KG1 (cell line): Measurements from ENCODE around the gene SLC22A14.
"Not testable (repeated sequence)": the region's sequence is repeated elsewhere in the genome, so short reads cannot be mapped to it uniquely, and the experiment has no call there.

Experiments used
- DNase-seq: peaks from one replicate; lab custom pipeline; 2025; lab: John Stamatoyannopoulos, UW

Gene SLC22A14

DNA sequence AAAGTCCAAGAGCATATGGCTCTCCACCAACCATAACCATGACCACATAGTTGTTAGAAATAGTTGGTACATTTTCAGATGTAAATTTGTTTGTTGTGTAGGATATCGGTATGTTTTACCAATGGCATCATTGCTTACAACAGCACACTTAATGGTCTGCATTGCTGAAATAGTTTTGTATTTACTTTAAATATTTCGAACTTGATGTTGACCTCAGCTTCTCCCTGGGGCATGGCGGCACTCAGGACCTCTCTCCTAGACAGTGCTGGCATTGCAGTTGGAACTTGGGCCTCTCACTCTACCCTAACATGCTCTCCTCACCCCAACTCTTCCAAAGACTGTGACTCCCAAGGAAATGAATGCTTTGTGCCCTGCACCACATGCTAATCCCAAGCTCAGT is 11.5 kb upstream of the SLC22A14 start:
- no peak for DNase-seq

DNA sequence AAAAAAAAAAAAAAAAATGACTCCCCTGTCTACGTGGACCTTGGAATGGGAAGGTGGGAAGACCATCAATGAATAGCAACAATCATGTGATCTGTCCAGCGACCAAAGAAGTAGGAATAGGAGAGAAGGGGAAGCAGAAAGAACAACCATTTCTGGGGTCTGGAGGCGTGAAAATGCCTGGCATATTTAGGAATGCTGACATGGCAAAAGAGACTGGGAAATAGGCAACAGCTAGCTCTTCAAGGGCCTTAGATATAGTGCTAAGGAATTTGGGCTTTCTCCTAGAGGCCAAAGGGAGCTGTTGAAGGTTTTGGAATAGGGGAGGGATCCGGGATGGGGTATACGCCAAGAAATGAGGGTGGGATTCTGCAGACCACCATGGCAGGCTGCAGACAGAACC is 10.5 kb upstream of the SLC22A14 start:
- DNase-seq: no peak

DNA sequence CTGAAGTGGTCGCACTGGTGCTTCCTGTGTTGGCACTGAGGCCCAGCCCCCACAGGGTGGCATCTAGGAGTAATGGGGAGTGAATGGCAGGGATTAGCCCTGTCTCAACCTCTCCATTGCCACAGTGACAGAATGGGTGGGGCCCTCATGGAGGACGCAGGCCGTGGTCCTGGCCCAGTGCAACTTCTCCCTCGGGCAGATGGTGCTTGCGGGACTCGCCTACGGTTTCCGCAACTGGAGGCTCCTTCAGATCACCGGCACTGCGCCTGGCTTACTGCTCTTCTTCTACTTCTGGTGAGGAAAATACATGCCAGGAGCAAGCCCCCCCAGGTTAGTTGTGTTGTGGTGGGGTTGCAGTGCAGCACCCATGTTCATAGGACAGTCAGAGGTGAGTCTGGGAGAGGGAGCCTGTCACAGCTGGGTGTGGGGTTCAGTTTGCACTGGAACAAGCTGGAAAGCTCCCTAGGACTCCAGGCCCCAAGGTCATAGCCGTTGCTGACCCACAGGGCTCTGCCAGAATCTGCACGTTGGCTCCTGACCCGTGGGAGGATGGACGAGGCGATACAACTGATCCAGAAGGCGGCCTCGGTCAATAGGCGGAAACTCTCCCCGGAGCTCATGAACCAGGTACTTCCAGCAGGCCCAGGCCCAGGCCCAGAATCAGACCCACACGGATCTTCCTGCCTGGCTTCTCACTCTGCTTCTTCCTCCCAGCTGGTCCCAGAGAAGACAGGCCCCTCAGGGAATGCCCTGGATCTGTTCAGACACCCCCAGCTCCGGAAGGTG is 7.0 kb upstream of the SLC22A14 start:
- DNase-seq: no peak

DNA sequence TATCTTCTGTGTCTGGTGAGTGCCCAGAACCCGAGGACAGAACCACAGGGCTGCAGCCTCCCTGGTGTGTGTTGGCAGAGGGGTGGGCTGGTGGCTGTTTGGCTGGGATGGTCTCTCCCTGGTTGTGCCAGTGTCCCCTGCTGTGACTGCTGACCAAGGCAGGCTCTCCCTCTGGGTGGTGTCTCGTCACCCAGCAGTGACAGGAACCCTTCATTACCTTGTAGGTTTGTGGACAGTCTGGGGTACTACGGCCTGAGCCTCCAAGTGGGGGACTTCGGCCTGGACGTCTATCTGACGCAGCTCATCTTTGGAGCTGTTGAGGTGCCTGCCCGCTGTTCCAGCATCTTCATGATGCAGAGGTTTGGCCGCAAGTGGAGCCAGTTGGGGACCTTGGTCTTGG is 6.4 kb upstream of the SLC22A14 start:
- no peak for DNase-seq

DNA sequence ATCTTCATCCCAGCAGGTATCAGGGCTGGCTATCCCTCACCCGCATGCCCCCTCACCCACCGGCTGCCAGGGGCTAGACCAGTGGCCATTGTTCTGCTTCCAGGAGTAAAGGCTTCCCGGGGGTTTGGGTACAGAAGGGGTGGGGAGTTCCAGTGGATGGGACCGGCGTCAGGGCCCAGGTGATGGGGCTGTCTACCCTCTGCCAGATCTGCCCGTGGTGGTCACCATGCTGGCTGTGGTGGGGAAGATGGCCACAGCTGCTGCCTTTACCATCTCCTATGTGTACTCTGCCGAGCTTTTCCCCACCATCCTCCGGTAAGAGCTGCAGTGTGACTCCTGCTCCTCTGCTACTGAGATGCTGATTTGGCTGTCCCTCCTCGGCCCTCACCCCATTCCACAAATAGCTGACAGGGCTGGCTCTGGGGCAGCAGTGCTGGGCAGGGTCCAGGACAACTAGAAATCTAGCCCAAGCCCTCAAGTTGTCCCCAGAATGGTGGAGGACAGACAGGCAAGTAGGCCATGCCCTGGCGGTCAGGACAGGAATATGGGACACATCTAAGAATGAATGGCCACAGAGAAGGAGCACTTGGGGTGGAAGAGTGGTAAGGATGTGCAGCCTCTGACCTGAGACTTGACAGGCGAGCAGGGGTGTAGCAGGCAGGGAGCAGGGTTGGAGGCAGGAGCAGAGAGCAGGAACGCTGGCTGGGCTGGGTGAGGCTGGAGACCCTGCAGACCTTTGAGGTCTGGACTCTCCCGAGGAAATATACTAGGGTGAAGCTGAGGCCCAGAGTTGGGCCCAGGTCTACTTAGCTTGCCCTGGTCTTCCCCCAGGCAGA is 5.8 kb upstream of the SLC22A14 start:
- DNase-seq: no peak

DNA sequence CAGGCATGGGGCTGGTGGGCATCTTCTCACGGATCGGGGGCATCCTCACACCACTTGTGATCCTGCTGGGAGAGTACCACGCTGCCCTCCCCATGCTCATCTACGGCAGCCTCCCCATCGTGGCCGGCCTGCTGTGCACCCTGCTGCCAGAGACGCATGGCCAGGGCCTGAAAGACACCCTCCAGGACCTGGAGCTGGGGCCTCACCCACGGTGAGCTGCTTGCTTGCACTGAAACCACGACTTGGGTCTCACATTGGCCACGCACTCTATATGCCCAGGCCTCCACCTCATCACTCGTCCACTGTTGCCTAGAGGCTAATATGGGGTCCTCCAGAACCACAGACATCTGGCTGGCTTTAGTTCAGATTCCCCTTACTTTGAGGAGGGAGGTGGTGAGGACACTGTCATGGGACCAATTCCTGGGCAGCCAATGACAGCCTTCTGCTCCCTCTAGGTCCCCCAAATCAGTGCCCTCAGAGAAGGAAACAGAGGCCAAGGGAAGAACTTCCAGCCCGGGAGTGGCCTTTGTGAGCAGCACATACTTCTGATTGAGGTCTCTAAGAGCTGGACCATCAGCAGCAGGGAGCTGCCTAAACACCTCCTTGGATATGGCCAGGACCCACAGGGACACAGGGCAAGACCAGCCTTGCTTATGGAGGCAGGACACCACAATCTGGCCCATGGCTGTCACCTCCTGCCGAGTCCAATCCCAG is 5.0 kb upstream of the SLC22A14 start:
- no peak for DNase-seq

DNA sequence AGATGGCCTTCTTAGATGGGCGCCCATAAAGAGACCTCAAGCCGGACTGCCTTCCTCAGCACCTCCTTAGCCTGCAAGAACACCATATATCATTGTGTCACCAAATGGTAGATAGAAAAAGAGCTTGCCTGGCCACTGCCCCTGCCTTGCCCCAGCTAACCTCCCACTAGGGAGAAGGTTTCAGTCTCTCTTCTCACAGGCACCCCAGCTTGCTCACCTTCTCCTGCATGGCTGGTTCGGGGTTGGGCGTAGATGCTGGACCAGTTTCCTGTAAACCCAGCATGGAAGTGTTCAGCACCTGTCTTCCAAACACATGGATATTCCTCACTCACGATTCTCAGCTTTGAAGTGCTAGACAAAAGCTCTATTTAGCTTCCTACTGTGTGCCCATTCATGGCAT is 3.3 kb upstream of the SLC22A14 start:
- no peak for DNase-seq

DNA sequence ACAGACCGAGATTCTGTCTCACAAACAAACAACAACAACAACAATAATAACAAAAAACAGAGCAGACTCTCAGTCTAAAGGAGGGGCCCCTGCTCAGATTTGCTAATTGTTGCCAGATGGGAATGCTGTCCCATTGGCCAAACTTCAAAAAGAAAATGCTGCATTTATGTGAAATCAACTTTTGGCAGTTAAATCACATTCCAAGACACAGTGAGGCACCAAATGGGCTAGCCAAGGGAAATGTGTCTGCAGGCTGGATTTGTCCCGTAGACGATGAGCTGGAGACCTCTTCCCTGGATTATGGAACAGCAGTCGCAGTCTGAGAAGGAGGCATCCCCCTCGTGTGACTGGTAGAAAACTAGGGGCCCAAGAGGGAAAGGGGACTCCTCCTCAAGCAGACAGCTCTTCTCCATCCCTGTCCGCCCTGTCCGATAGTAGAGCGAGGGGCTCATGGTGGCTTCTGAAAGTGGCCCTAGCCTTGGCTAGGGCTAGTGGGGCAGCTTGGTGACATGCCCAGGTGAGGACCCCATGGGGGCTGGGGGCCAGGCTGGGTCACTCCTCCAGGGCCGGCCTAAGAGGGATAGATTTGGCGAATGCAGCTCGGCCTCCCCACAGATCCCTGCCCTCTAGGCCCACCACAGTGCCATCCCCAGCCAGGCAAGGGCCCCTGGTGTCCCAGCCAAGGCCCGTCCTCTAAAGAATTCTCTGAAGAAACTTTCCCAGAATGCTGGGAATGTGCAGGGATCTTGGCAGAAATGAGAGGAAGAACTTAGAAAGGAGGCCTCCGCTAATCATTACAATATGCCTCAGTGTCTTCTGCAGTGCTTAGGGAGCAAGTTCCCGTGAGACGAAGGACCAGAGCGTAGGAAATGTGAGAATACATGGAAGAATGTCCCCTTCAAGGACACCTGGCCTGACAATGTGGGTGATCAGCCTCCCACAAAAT is 2.0 kb downstream of the SLC22A14 start:
- DNase-seq: no peak

DNA sequence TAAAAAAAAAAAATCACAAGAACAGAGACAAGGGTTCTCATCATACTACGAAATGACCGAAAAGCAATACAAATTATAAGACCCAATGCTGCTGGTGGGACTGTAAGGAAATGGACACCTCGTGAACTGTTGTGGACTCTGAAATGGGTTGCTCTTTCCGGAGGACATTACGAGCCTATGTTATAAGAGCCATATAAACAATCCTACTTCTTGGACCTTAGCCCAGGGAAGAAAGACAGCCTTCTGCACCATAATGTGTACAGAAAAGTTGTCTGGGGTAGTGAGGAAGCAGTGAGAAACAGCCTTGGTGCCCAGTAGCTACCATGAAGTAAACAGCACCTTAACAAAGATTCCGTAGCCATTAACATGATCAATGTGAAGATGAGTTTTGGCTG is 2.7 kb downstream of the SLC22A14 start:
- DNase-seq: no peak

DNA sequence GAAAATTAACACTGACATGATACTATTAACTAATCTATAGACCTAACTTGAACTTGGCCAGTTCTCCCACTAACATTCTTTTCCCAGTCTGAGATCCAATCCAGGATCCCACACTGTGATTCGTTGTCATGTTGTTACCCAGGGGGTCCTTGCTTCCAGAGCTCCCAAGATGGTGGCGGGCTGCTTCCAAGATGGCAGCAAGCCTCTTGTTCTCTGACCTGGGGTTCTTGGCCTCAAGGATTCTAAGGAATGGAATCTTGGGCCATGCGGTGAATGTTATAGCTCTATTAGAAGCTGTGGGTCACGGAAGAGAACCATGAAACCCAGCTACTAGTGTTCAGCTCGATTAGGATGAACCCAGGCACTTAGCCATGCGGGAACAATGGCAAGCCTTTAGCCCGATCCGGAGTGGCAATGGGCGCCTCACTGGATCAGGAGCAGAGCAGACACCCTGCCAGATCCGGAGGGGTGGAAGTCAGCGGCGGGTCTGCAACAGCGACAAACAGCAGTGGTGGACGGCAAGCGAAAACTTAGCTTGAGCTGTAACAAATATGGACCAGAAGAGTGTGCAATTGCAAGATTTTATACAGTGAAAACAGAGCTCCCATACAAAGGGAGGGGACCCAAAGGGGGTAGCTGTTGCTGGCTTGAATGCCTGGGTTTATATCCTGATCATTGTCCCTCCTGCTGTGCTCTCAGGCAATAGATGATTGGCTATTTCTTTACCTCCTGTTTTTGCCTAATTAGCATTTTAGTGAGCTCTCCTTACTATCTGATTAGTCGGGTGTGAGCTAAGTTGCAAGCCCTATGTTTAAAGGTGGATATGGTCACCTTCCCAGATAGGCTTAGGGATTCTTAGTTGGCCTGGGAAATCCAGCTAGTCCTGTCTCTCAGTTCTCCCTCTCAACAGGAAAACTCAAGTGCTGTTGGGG is 7.5 kb downstream of the SLC22A14 start:
- DNase-seq: not testable (repeated sequence)

DNA sequence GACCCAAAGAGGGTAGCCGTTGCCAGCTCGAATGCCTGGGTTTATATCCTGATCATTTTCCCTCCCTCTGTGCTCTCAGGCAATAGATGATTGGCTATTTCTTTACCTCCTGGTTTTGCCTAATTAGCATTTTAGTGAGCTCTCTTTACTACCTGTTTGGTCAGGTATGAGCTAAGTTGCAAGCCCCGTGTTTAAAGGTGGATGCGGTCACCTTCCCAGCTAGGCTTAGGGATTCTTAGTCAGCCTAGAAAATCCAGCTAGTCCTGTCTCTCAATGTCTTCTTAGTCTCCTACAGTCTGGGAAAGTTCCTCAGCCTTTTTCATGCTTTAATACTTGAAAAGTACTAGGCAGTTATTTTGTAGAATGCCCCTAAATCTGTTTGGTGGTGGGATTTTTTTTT is 15.0 kb downstream of the SLC22A14 start:
- not testable (repeated sequence) for DNase-seq

DNA sequence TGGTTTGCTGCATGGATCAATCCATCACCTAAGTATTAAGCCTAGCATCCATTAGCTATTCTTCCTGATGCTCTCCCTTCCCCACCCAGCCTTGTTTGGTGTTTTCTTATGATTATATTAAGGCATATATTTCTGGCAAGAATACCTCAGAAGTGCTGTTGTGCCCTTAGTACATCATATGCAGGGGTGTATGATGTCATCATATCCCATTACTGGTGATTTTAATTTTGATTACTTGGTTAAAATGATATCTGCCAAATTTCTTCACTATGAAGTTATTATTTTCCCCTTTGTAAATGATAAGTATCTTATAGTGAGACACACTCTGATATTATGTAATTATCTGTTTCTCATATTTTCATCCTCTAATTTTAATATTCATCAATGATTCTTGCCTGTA is 15.4 kb downstream of the SLC22A14 start:
- no peak for DNase-seq

DNA sequence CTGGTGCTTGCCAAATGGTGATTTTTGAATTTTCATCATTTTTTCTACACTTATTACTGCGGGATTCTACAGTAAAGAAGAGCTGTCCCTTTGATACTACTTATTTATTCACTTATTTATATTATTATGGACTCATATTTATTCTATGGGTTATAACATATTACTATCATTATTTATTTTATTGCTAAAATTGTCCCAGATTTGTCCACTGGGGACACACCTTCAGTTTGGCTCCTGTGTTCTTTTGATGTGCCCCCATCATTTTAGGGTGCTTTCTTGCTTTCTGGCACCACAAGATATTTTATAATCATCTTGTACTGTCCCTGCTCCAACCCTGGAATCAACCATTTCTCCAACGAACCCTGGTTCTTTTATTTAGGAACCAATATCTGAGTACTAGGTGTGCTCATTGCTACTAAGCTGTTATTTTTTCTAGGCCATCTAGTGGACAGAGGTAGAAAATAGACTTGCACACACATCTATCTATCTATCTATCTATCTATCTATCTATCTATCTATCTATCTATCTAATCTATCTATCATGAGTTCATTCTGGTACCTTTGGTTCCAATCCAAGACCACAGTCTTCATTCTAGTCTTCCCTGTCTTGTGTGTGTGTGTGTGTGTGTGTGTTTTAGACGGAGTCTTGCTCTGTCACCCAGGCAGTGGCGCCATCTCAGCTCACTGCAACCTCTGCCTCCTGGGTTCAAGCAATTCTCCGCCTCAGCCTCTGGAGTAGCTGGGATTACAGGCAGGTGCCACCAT is 16.0 kb downstream of the SLC22A14 start:
- no peak for DNase-seq

DNA sequence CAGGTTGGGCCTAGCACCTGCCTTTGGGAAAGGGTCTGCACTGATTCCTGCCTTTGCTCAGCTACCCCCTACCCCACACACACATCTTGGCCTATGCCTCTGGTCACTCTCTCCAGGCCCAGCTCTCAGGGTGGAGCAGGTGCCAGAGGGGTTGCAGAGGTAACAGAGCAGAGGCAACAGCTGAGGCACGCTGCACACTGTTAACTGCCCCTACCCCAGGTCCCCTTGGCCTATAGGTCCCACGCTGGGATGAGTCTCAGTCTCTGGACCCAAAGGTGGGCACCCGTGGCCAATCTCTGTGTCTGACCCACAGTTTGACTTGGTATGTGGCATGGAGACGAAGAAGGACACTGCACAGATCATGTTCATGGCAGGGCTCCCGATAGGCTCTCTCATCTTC is 24.8 kb downstream of the SLC22A14 start:
- DNase-seq: no peak

DNA sequence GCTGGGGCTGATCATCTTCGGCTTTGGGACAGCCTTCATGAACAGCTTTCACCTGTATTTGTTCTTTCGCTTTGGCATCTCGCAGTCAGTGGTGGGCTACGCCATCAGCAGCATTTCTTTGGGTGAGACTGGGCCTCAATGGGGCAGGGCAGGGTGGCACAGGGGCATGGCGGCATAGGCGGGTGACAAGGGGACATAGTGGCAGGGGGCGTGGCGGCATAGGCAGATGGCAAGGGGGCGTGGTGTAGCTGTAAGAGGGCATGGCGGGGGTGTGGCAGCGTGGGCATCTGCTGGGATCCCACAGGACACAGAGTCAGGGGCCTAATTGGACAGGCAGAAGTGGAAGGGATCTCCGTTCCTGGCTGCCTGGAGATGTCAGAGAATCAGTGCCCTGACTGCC is 25.5 kb downstream of the SLC22A14 start:
- no peak for DNase-seq

DNA sequence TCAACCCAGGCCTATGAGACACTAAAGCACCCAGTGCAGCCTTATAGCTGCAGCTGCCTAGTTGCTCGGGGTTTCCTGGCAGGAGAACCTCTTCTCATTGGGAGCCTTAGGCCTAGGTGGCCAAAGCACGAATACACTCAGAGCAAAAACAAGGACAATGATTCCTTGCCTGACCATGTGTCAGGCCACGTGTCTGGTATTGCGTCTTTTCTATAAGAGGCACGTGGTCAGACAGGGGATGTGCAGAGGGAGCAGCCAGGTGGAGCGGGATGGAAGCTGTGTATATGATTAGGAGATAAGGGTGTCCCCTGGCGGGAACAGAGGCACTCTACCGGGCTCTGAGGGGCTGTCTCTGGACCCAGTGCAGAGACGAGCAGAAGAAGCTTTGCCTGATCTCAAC is 26.4 kb downstream of the SLC22A14 start:
- no peak for DNase-seq

DNA sequence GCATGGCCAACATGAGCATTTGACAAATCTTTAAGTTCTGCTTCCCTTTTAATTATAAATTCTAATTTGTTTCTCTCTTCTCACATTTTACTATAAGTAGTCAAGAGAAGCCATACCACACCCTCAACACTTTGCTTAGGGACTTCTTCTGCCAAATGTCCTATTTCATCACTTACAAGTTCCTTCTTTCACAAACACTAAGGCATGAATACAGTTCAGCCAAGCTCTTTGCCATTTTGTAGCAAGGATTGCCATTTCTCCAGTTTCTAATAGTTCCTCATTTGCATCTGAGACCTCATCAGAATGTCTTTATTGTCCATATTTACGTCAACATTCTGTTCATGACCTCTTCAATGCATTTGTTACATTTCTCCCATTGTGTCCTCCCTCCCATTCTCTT is 29.4 kb downstream of the SLC22A14 start:
- no peak for DNase-seq

DNA sequence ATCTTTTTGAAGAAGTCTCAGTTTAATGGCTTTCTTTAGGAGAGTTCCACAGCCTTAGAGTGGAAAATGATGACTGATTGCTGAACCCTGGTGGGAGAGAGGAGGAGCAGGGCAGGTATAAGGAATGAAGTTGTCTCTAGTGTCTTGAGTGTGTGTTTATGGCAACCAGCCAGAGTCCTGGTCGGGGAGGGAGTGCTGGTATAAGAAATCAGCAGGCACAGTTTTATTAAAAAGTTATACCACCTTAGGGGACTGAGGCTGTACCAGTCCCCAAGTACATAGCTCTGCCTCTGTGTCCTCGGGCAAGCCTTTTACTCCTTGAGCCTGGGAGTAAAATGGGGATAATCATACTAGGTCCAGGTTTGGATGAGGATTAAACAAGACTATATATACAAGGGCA is 29.8 kb downstream of the SLC22A14 start:
- DNase-seq: no peak

DNA sequence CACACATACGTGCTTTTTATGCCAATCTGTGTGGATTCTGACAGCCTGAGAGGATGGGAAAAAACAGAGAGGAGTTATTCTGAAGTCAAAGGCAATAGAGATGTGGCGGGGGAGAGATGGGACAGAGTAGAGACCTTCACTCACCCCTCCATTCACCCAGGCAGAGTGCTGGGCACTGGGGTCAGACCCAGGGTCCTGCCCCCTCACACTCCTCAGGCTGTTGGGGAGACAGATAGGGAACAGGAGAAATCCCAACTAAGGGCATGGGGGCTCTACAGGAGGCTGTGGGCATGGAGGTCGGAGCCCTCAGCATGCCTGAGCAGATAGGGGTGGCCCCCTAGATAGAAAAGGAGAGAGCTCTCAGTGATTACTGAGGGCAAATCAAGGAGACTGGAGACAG is 30.3 kb downstream of the SLC22A14 start:
- DNase-seq: no peak

DNA sequence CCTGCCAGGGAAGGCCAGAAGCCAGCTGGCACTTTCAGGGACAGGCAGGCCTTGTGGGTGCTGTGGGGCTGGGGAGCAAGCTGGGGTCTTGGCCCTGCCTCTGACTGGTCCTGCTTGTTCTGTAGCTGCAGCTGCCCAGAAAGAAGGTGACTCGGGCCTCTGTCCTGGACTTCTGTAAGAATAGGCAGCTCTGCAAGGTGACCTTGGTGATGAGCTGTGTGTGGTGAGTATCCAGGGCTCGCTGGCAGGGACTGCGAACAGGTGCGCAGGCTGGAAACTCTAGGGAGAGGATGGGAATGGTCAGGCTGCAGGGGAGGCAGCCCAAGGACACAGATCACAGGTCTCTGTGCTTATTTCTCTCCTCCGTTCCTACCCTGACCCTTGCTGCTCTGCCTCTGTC is 31.2 kb downstream of the SLC22A14 start:
- DNase-seq: no peak
